Left lung (tissue), 10 donors: ENCODE data around the gene TRANK1. TPM values are rescaled to one million over a fixed set of nuclear protein-coding genes. Genes with fewer than 3 reads are reported as not detected.

ENCODE experiments used
- ATAC-seq: fragments of 200-7000 bp; cut with Tn5 transposase; one replicate; pipeline ENCODE4 v1.9.1; 2020; ENCODE audit warnings: moderate library complexity
- DNase-seq, 4 donors: peaks; one replicate each; pipeline ENCODE4 v3.0.0-alpha.2; 2013 to 2020
- H3K27ac ChIP-seq, 2 donors: fragments of 200-600 bp; sonication (generic) in 1 of 2; one replicate each; pipeline versions ENCODE4 v1.5.0 to v1.8.0; 2020 to 2021
- H3K27me3 ChIP-seq, 2 donors: fragments of 200-600 bp; sonication (generic) in 1 of 2; one replicate each; pipeline versions ENCODE4 v1.5.0 to v1.8.0; 2020 to 2021
- H3K36me3 ChIP-seq, 2 donors: fragments of 200-600 bp; sonication (generic) in 1 of 2; one replicate each; pipeline versions ENCODE4 v1.5.0 to v1.8.0; 2020 to 2021
- H3K4me1 ChIP-seq, 2 donors: fragments of 200-600 bp; one replicate each; pipeline ENCODE4 v1.8.0; 2021
- H3K4me3 ChIP-seq, 2 donors: fragments of 200-600 bp; sonication (generic) in 1 of 2; one replicate each; pipeline versions ENCODE4 v1.5.0 to v1.8.0; 2020 to 2021; ENCODE audit warnings: mild to moderate bottlenecking in 1 of 2
- H3K9me3 ChIP-seq, 2 donors: fragments of 200-600 bp; sonication (generic) in 1 of 2; one replicate each; pipeline versions ENCODE4 v1.5.0 to v1.8.0; 2020 to 2021
- intact Hi-C, 2 donors: fragments of 100-400 bp; cut with DNase I; formaldehyde crosslinking; loops; one replicate each; pipeline versions ENCODE4 v1.11.2 to v1.14.2; 2022
- polyA plus RNA-seq, 6 donors: library from polyadenylated mRNA; unstranded; fragments of 120-200 nt; gene quantifications; one replicate each; pipeline ENCODE4 v1.2.1, GENCODE V29; 2013; ENCODE audit not compliant: insufficient read length in 6 of 6
- total RNA-seq, 2 donors: library from RNA; stranded (reverse); fragmentation: NEBNext Ultra II Directional; extraction: Animal tissue kit (Norgen Biotek cat#: 25700); gene quantifications; one replicate each; pipeline ENCODE4 v1.2.1, GENCODE V29; 2021
- TF ChIP-seq, protein P1 (sequence below), 2 donors: fragments of 200-600 bp; sonication (generic) in 1 of 2; IDR thresholded peaks; one replicate each; pipeline versions ENCODE4 v1.5.0 to v1.8.0; 2021; ENCODE audit warnings: antibody characterized with exemption in 2 of 2
- donor health status: DM: no; HTN: yes; CAD: no.
- donor health status: DM: no; HTN: no; CAD: no.

The TRANK1 gene
- total and polyA plus RNA-seq, 8 donors, result 23.5 to 26.6 (median 26.1) TPM

DNA sequence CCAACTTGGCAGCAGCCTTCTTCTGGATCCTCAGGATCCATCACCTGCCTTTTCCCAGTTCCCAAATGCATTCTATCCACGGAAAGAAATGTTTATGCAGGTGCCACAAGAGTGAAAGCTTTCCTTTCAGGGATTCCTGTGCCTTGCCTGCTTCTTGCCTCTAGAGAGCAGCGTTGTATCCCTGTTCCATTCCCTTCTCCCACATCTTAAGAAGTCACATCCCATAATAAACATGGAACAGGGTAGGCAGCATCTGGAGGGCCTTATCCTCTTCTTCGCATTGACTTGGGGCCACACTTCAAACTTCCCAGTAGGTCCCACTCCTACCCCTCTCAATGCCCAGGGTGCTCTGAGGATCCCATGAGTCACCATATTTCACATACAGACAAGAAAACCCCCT is 107.8 kb downstream of the TRANK1 start:
- H3K4me3 ChIP-seq, result no peak overlapping the region
- DNase-seq (no peak), ATAC-seq (no peak)
- peaks cover 0 to 69% of the 10 kb centered on the region in 2 donors for H3K36me3 ChIP-seq
- no peaks in the 10 kb centered on the region for H3K4me1 ChIP-seq
- TF ChIP-seq, protein P1, sequence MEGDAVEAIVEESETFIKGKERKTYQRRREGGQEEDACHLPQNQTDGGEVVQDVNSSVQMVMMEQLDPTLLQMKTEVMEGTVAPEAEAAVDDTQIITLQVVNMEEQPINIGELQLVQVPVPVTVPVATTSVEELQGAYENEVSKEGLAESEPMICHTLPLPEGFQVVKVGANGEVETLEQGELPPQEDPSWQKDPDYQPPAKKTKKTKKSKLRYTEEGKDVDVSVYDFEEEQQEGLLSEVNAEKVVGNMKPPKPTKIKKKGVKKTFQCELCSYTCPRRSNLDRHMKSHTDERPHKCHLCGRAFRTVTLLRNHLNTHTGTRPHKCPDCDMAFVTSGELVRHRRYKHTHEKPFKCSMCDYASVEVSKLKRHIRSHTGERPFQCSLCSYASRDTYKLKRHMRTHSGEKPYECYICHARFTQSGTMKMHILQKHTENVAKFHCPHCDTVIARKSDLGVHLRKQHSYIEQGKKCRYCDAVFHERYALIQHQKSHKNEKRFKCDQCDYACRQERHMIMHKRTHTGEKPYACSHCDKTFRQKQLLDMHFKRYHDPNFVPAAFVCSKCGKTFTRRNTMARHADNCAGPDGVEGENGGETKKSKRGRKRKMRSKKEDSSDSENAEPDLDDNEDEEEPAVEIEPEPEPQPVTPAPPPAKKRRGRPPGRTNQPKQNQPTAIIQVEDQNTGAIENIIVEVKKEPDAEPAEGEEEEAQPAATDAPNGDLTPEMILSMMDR (IDR thresholded peaks at IDR 0.05), result no peak
- H3K27me3 ChIP-seq, result no peaks in the 10 kb centered on the region
- peaks cover 0 to 9% of the 10 kb centered on the region in 2 donors for H3K9me3 ChIP-seq
- no peak overlapping the region for H3K27ac ChIP-seq
- intact Hi-C loops, result no loop called here

DNA sequence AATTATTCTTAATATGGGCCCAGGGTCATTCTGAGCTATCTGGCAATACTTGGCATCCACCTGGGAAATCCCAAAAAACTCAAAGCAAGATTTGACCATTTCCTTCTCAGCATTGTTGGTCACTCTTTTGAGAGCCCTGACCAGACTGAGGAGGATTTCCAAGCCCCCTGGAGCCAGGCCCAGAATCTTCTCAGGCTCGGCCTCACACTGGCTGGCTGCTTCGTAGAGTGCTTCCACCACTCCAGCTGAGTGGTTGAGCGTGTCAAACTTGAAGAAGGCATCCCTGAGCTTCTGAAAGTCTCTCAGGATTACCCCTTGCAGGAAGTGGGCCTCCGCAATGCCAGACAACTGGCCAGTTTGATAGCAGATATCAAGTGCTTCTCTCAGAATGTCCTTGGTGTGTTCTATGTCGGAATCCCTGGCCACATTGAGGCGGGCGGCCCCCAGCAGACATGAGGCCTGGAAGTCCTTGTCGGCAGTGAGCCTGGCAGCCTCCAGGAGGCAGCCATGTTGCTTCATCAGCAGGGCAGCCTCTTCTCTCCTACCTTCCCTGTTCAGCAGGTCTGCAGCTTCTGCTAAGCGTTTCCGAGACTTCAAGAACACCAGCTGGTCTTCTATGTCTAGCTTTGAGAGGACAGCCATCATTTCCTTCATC is 111.6 kb downstream of the TRANK1 start:
- ATAC-seq, result no peak
- Histone ChIP-seq H3K9me3 (no peaks in the 10 kb centered on the region), H3K27me3 (no peaks in the 10 kb centered on the region), H3K36me3 (peaks cover 0 to 66% of the 10 kb centered on the region in 2 donors), H3K27ac (no peak overlapping the region), H3K4me3 (no peak overlapping the region), H3K4me1 (no peaks in the 10 kb centered on the region)
- intact Hi-C loops, result no loop called here
- TF ChIP-seq, protein P1 (IDR thresholded peaks at IDR 0.05), result no peak
- no peak for DNase-seq

DNA sequence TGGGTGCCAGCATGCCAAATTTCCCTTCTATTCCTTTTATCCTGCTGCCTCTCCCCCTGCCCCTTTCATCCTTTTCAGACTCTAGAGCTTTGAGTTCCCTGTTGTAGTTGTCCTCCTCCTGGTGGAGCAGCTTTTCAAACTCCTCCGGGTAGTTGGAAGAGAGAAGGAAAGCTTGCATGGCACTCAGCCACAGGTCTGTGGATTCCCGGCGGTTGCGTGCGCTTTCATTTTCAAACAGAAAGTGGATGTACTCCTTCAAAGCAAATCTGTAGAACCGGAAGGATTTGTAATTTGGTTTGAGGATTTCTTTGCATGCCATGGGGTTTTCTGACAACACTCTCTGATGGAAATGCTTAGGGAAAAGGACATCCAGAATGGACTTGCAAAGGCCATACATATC is 112.4 kb downstream of the TRANK1 start:
- Histone ChIP-seq H3K36me3 (peaks cover 0 to 65% of the 10 kb centered on the region in 2 donors), H3K4me3 (no peak overlapping the region), H3K27me3 (no peaks in the 10 kb centered on the region), H3K4me1 (no peaks in the 10 kb centered on the region), H3K27ac (no peak overlapping the region), H3K9me3 (no peaks in the 10 kb centered on the region)
- DNase-seq, result no peak
- ATAC-seq, result no peak
- TF ChIP-seq, protein P1 (IDR thresholded peaks at IDR 0.05), result no peak
- intact Hi-C loops, result no loop called here

DNA sequence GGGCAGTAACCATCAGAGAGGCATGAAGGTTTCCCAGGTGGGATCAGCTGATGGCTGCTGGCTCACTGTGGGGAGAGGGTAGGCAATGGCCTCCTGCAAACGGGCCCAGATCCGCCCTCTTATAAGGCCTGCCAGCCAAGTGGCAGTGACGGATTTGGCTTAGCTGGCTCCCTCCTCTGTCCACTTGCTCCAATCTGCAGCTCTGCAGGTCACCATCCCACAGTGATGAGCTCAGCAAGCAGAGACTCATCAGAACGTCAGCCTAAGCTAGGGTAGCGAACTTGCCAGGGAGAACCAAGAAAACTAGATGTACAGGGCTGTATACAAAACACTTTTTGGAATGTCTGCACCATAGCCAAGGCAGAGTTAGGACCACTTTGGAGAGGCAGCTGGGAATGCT is 117.7 kb downstream of the TRANK1 start:
- no peak overlapping the region for H3K4me3 ChIP-seq
- no peak for ATAC-seq

DNA sequence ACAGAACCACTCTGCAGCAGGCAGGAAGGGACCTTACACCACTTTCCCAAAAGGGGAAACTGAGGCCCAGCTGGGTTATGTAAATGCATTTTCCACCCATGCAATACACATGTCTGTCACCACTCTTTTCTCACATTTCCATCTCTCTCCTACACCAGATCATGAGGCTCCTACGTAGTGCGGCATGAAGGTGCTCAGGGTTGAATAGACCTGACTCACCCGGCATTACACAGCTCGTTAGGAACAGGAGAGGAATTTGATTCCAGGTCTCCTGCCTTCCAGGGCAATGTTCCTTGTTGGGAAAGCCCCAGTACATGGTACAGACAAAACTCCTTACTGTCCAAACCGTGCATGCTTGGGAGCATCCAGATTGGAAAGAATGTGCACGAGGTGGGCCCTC is 118.6 kb downstream of the TRANK1 start:
- no peak for DNase-seq
- no peak overlapping the region for H3K4me3 ChIP-seq
- intact Hi-C loops, result no loop called here
- TF ChIP-seq, protein P1 (IDR thresholded peaks at IDR 0.05), result no peak
- no peak for ATAC-seq
- peaks cover 0 to 47% of the 10 kb centered on the region in 2 donors for H3K36me3 ChIP-seq
- H3K27ac ChIP-seq, result no peak overlapping the region
- no peaks in the 10 kb centered on the region for H3K9me3 ChIP-seq
- no peaks in the 10 kb centered on the region for H3K4me1 ChIP-seq
- H3K27me3 ChIP-seq, result no peaks in the 10 kb centered on the region

More for the DNA sequence above, 117.7 kb downstream of the TRANK1 start:
- Histone ChIP-seq H3K4me1 (no peaks in the 10 kb centered on the region), H3K27me3 (no peaks in the 10 kb centered on the region), H3K27ac (no peak overlapping the region), H3K36me3 (peaks cover 0 to 56% of the 10 kb centered on the region in 2 donors), H3K9me3 (no peaks in the 10 kb centered on the region)
- DNase-seq, result no peak
- intact Hi-C loops, result no loop called here
- TF ChIP-seq, protein P1 (IDR thresholded peaks at IDR 0.05), result no peak
